T follicular helper cell (primary cell): ENCODE data around the gene DECR2.
A peak's percentile ranks its signal among the peaks of the same experiment; 100 is the strongest.
"Not testable (repeated sequence)": the region's sequence is repeated elsewhere in the genome, so short reads cannot be mapped to it uniquely, and the experiment has no call there.

ENCODE experiments used
- DNase-seq: peaks from one replicate; pipeline ENCODE4 v3.0.0-alpha.2; 2020; ENCODE audit warnings: low read depth
- total RNA-seq, 2 experiments: gene quantifications; one replicate each; lab custom pipeline; 2026; lab: John Stamatoyannopoulos, UW

Gene DECR2
- total RNA-seq: 3.6 to 4.9 reads per million in 2 experiments

- DNase-seq: peak; percentile 99
These were observed at the start of gene DECR2 for GRCh38 chr16:401468-402348. TSS of gene DECR2 (plus strand) at chr16:401885. CDS start at chr16:401964, 79 bp downstream.

GRCh38 chr16:352547-353403 lies 48.9 kb upstream of the DECR2 start, which contains the start of gene AXIN1:
TSS of gene AXIN1 (minus strand) at chr16:352723. CDS start at chr16:347025, 5,698 bp downstream.
- DNase-seq: peak; percentile 100

- DNase-seq: no peak
These were observed 48.0 kb upstream of the DECR2 start for GRCh38 chr16:353404-354290.

DNA sequence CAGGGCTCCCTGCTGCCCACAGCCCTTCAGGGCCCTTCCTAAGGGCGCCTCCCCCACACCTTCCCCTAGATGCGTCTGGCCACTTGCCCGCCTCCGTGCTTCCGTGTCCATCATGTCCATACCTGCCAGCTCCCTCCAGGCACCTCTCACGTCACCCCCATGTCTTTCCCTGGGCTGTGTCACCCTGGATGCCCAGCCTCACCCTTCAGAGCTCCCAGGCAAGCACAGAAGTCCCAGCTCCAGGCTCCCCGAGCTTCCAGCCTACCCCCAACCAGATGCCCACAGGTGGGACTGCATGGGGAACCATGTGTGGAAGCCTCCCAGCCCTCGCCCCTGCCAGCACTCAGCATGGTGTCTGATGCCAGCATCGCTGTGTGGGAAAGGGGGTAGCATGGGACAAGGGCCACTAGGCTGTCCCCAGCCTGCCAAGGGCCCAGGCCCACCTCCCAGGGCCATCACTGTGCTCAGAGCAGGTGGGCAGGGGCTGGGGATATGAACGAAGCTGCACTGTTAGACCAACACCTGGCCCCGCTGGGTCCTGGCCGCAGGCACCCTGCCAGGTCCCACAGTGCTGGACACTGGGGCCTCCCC lies 47.3 kb upstream of the DECR2 start:
- no peak for DNase-seq

GRCh38 chr16:354971-355461 lies 46.7 kb upstream of the DECR2 start:
- DNase-seq: no peak

- DNase-seq: no peak
These were observed 44.9 kb upstream of the DECR2 start for GRCh38 chr16:356741-357140.

DNA sequence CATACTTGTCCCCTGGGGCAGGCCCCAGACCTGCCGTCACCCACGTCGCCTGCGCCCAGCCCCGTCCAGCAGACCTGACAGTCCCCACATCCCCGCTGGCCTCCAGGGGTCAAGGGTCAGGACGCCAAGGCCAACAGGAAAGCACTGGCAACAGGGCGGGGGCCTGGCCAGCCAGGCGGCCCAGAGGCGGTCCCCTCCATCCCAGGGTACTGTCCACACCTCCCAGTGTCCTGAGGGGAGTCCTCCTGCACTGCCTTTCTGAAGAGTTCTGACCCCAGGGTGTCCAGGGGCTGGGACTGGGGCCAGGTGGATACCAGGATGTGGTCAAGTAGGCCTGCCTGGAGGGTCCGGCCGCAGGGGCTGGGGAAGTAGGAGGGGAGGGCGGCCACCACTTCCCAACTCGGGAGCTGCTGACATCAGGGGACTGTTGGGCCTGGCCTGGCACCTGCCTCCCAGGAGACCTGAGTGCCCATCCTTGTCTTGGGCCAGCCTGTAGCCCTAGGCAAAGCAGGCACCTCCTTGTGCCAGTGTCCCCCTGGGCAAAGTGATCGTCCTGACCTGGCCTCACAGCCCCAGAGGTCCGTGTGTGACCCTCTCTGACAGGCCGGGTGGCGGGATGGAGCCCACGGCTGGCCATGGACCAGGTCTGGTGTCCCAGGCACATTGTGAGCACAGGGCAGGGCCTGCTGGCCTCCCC lies 42.5 kb upstream of the DECR2 start:
- no peak for DNase-seq

GRCh38 chr16:359871-360697 lies 41.6 kb upstream of the DECR2 start:
- DNase-seq: no peak

DNA sequence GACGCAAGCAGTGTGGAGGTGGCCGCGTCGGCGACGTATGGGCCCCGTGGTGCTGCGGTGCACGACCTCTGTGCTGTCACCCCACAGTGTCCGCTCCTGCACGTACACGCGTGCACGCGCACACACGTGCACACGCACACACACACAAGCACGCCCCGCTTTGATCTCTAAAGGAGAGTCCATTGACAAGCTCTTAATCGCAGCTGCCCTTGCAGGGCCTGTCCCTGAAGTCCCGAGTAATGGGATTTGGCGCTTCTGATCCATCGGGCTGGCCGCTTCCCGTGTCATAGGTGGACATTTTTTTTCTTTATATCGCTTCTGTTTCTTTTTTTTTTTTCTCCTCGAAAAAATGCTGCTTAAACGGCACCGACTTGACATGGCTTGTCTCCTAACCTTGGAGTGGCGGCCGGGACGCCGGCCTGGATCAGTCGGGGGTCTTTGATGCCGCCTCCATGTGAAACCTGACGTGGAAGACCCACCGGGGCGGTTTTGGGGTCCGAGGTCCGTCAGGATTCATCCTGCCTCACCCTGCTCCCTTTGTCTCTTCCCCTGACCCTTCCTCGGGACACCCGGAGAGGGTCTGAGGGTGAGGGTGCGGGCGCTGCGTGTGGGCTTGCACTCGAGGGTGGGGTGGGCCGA lies 40.9 kb upstream of the DECR2 start:
- no peak for DNase-seq

DNA sequence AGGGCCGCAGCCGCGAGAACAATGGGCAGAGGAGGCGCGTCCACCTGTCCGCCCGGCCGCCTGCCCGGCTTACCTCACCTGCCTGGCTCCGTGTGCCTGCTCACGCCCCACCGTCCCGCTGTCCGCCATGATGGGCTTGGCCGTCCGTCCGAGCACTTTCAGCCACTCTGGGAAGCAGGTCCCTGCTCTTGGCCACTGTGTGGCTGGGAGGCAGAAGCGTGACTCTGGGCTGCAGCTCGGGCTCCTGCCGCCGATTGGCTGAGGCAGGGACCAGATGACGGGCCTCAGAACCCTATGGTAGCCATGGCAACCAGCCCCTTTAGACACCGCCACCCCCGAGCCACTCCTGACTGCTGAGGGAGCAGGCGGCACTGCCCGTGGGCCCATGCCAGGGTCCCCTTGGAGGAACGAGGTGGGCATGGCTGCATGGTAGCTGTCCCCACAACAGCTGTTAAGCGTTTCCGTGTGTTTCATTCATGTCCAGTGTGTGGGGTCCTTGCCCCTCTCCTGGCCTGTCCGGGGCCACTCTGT lies 40.3 kb upstream of the DECR2 start:
- DNase-seq: no peak

- DNase-seq: peak; percentile 62
These were observed 39.6 kb upstream of the DECR2 start for GRCh38 chr16:361872-362701.

GRCh38 chr16:362702-362999 lies 39.0 kb upstream of the DECR2 start:
- not testable (repeated sequence) for DNase-seq

DNA sequence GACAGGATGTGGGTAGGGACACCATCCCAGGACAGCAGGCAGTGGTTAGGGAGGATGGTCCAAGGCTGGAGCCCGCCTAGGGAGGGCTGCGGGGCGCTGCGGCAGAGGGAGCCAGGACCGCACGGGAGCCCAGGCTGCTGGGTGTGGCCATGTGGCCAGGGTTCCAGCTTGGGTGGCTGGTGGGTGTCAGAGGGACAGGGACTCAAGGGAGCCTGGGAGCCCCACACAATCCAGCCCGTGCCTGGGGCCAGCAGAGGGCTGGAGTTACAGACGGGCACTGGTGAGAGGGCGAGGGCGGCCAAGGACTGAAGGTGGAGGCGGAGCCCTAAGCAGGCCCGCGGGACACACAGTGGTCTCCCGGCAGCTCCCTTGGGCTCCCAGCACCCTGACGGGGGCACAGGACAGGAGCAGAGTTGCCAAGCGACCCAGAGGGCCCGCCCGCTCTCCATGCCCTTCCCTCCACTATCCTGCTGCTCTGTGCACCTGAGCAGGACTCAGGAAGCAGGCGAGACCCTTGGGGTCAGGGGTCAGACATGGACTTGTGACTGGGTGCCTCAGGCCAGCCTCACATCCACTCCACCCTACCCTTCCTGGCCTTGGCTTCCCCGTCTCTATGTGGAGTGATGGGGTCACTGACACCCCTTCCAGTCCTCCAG lies 38.4 kb upstream of the DECR2 start:
- DNase-seq: no peak

- DNase-seq: no peak
These were observed 37.8 kb upstream of the DECR2 start for GRCh38 chr16:363766-364490.

GRCh38 chr16:364595-365491 lies 36.8 kb upstream of the DECR2 start:
- DNase-seq: no peak

DNA sequence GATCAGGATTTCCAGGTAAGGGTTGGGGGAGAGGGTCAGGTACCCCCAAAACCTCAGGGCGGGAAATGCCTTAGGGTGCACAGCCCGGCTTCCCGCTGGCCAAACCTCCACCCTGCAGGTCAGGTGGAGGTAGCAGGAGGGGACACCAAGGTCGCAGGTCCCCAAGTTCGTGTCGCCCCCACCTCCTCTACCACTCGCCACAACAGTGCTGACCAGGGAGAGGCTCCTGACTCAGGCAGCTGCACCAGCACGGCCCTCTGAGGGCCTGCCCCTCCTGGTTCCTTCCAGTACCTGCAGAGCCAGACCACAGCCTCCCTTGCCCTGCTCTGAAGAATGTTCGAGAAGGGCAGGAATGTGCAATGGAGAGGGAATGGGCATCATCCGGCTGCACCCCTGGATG lies 35.2 kb upstream of the DECR2 start:
- no peak for DNase-seq
